ENCODE data around the gene RABL6. TPM values are rescaled to one million over a fixed set of nuclear protein-coding genes. Genes with fewer than 3 reads are reported as not detected.
"Not testable (repeated sequence)": the region's sequence is repeated elsewhere in the genome, so short reads cannot be mapped to it uniquely, and the experiment has no call there.

Gene RABL6
- total RNA-seq, 4 donors from 2014 or later: 63.0 to 74.5 (median 71.3) TPM

- TF ChIP-seq POLR2A (IDR thresholded peaks at IDR 0.05) (no peak), CTCF (IDR thresholded peaks at IDR 0.05) (no peak)
- Histone ChIP-seq H3K36me3 (peaks cover 7 to 22% (median 9%) of the 10 kb centered on the region in 3 donors), H3K4me3 (no peak overlapping the region), H3K27ac (no peak overlapping the region), H3K9me3 (no peaks in the 10 kb centered on the region), H3K27me3 (no peaks in the 10 kb centered on the region), H3K4me1 (peaks cover 3 to 36% (median 15%) of the 10 kb centered on the region in 4 donors)
- DNase-seq (ENCODE audit: low spot score in 2 of 2): no peak
- WGBS, 2 donors: 97 to 99% methylated on average over 18 of the region's 18 CpGs
Measured at GRCh38 chr9:136867480-136867879, 59.7 kb downstream of the RABL6 start.

- DNase-seq (ENCODE audit: low spot score in 2 of 2): no peak
- no peaks in the 10 kb centered on the region for H3K9me3 ChIP-seq
- no peaks in the 10 kb centered on the region for H3K27me3 ChIP-seq
- no peak for TF ChIP-seq CTCF (IDR thresholded peaks at IDR 0.05)
- no peak for TF ChIP-seq POLR2A (IDR thresholded peaks at IDR 0.05)
- TF ChIP-seq EP300 (IDR thresholded peaks at IDR 0.05): no peak
- H3K4me1 ChIP-seq: peaks cover 3 to 36% (median 15%) of the 10 kb centered on the region in 4 donors
- no peak overlapping the region for H3K27ac ChIP-seq
- H3K36me3 ChIP-seq: peaks cover 5 to 18% (median 7%) of the 10 kb centered on the region in 3 donors
- 97 to 98% methylated on average over 18 of the region's 18 CpGs for WGBS, 2 donors
- no peak overlapping the region for H3K4me3 ChIP-seq
Measured at GRCh38 chr9:136867917-136868316, 60.2 kb downstream of the RABL6 start.

GRCh38 chr9:136868644-136869043, 60.9 kb downstream of the RABL6 start:
- Histone ChIP-seq H3K36me3 (peaks cover 0 to 11% (median under 1%) of the 10 kb centered on the region in 3 donors), H3K27ac (no peak overlapping the region), H3K4me3 (no peak overlapping the region), H3K27me3 (no peaks in the 10 kb centered on the region), H3K4me1 (peaks cover 3 to 28% (median 15%) of the 10 kb centered on the region in 4 donors), H3K9me3 (no peaks in the 10 kb centered on the region)
- no peak for TF ChIP-seq EP300 (IDR thresholded peaks at IDR 0.05)
- no peak for TF ChIP-seq CTCF (IDR thresholded peaks at IDR 0.05)
- no peak for TF ChIP-seq POLR2A (IDR thresholded peaks at IDR 0.05)
- no peak for DNase-seq (ENCODE audit: low spot score in 2 of 2)
- WGBS, 2 donors: 92 to 94% methylated on average over 11 of the region's 11 CpGs

- DNase-seq (ENCODE audit: low spot score in 2 of 2); H3K9me3 ChIP-seq; H3K27me3 ChIP-seq; H3K4me3 ChIP-seq; H3K27ac ChIP-seq; H3K36me3 ChIP-seq: not testable (repeated sequence)
- peaks cover 3 to 19% (median 11%) of the 10 kb centered on the region in 4 donors for H3K4me1 ChIP-seq
- 81 to 87% methylated on average over 2 of the region's 2 CpGs for WGBS, 2 donors
Measured at GRCh38 chr9:136869611-136870010, 61.9 kb downstream of the RABL6 start.

- DNase-seq (ENCODE audit: low spot score in 2 of 2): no peak
- no peaks in the 10 kb centered on the region for H3K27me3 ChIP-seq
- H3K36me3 ChIP-seq: no peaks in the 10 kb centered on the region
Measured at GRCh38 chr9:136875155-136875554, 67.4 kb downstream of the RABL6 start.

More at GRCh38 chr9:136875155-136875554, 67.4 kb downstream of the RABL6 start:
- TF ChIP-seq CTCF (IDR thresholded peaks at IDR 0.05) (no peak), EP300 (IDR thresholded peaks at IDR 0.05) (no peak), POLR2A (IDR thresholded peaks at IDR 0.05) (no peak)
- Histone ChIP-seq H3K9me3 (no peaks in the 10 kb centered on the region), H3K4me3 (no peak overlapping the region), H3K4me1 (no peaks in the 10 kb centered on the region), H3K27ac (no peak overlapping the region)
- WGBS, 2 donors: 90 to 93% methylated on average over 6 of the region's 6 CpGs
